ENCODE results near the gene CCSER1.

Gene CCSER1

DNA sequence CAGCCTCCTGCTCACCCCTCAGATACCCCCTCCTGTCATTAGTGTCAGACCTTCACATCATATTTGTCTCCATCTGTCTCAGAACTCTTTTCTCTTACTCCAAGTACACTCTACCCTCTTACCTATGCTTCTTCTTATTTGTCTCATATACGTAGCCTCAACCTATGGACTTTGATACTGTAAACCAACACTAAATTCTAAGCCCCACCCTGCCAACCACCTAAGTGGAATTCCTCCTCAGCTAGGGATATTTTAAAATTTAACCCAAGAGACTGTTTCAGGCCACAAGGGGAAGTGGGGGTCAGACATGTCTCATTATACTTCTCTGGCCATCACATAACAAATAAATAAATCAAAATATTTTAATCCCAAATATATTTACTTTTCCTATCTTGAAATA, 1398.4 kb downstream of the CCSER1 start:
- Histone ChIP-seq H3K9me3 (ENCODE audit: low read length) (no peaks in the 10 kb centered on the region), H3K9ac (ENCODE audit: low read length) (no peak overlapping the region), H3K9me2 (ENCODE audit: low read depth, low read length) (no peaks in the 10 kb centered on the region), H4K20me1 (ENCODE audit: insufficient read depth, low read length) (no peaks in the 10 kb centered on the region), H3K4me1 (ENCODE audit: insufficient read depth, low read length, severe bottlenecking) (no peaks in the 10 kb centered on the region), H3F3A (ENCODE audit: insufficient read depth, low read length) (no peaks in the 10 kb centered on the region), H3K27ac (ENCODE audit: low read depth, low read length, poor library complexity, severe bottlenecking) (no peak overlapping the region), H3K4me3 (ENCODE audit: low read depth, low read length, poor library complexity, severe bottlenecking) (no peak overlapping the region), H3K36me3 (ENCODE audit: insufficient read depth, low read length) (no peaks in the 10 kb centered on the region), H3K4me2 (ENCODE audit: low read length) (no peak overlapping the region), H2AFZ (ENCODE audit: low read length) (no peak overlapping the region), H3K27me3 (ENCODE audit: insufficient read depth, low read length) (no peaks in the 10 kb centered on the region), H3K79me2 (ENCODE audit: insufficient read depth, low read length) (no peaks in the 10 kb centered on the region)
- no peak for TF ChIP-seq EZH2 (IDR thresholded peaks at IDR 0.05; ENCODE audit: borderline replicate concordance, low read length)
- TF ChIP-seq, protein P1, sequence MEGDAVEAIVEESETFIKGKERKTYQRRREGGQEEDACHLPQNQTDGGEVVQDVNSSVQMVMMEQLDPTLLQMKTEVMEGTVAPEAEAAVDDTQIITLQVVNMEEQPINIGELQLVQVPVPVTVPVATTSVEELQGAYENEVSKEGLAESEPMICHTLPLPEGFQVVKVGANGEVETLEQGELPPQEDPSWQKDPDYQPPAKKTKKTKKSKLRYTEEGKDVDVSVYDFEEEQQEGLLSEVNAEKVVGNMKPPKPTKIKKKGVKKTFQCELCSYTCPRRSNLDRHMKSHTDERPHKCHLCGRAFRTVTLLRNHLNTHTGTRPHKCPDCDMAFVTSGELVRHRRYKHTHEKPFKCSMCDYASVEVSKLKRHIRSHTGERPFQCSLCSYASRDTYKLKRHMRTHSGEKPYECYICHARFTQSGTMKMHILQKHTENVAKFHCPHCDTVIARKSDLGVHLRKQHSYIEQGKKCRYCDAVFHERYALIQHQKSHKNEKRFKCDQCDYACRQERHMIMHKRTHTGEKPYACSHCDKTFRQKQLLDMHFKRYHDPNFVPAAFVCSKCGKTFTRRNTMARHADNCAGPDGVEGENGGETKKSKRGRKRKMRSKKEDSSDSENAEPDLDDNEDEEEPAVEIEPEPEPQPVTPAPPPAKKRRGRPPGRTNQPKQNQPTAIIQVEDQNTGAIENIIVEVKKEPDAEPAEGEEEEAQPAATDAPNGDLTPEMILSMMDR (IDR thresholded peaks at IDR 0.05; ENCODE audit: low read length), result no peak

DNA sequence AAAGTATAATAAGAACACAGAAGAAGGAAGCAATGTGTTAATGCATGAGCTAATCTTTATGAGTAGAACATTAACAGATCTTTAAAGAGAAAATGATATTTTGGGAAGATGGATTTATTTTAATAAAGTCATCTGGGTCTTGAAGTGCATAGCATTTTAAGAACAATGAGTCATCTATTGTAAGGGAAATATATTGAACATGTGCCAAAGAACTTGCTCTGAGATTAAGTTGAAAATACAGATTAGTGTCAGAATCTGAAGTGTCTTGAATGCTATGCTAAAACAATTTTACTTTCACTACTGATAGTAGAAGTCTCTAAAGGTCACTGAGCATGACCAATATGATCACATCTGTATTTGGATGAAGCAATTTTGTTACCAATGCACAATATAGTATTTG, 1399.9 kb downstream of the CCSER1 start:
- Histone ChIP-seq H3K4me2 (ENCODE audit: low read length) (no peak overlapping the region), H3K27ac (ENCODE audit: low read depth, low read length, poor library complexity, severe bottlenecking) (no peak overlapping the region), H2AFZ (ENCODE audit: low read length) (no peak overlapping the region), H4K20me1 (ENCODE audit: insufficient read depth, low read length) (no peaks in the 10 kb centered on the region), H3K9me3 (ENCODE audit: low read length) (no peaks in the 10 kb centered on the region), H3K4me3 (ENCODE audit: low read depth, low read length, poor library complexity, severe bottlenecking) (no peak overlapping the region), H3K27me3 (ENCODE audit: insufficient read depth, low read length) (no peaks in the 10 kb centered on the region), H3K36me3 (ENCODE audit: insufficient read depth, low read length) (no peaks in the 10 kb centered on the region), H3K79me2 (ENCODE audit: insufficient read depth, low read length) (no peaks in the 10 kb centered on the region), H3K9ac (ENCODE audit: low read length) (no peak overlapping the region), H3F3A (ENCODE audit: insufficient read depth, low read length) (no peaks in the 10 kb centered on the region), H3K9me2 (ENCODE audit: low read depth, low read length) (no peaks in the 10 kb centered on the region), H3K4me1 (ENCODE audit: insufficient read depth, low read length, severe bottlenecking) (no peaks in the 10 kb centered on the region)
- TF ChIP-seq EZH2 (IDR thresholded peaks at IDR 0.05; ENCODE audit: borderline replicate concordance, low read length), result no peak
- TF ChIP-seq, protein P1 (IDR thresholded peaks at IDR 0.05; ENCODE audit: low read length), result no peak

DNA sequence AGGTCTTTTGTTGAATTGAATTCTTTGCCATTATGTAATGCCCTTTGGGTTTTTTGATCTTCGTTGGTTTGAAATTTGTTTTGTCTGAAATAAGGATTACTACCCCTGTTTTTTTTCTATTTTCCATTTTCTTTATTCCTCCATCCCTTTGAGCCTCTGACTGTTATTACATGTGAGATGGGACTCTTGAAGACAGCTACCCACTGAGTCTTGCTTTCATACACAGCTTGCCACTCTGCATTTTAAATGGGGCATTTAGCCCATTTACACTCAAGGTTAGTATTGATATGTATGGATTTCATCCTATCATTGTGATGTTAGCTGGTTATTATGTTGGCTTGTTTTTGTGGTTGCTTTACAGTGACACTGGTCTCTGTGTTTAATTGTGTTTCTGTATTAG, 1440.4 kb downstream of the CCSER1 start:
- Histone ChIP-seq H3F3A (ENCODE audit: insufficient read depth, low read length) (no peaks in the 10 kb centered on the region), H3K4me2 (ENCODE audit: low read length) (no peak overlapping the region), H3K9ac (ENCODE audit: low read length) (no peak overlapping the region), H3K9me3 (ENCODE audit: low read length) (no peaks in the 10 kb centered on the region), H3K36me3 (ENCODE audit: insufficient read depth, low read length) (no peaks in the 10 kb centered on the region), H4K20me1 (ENCODE audit: insufficient read depth, low read length) (no peaks in the 10 kb centered on the region), H3K4me1 (ENCODE audit: insufficient read depth, low read length, severe bottlenecking) (no peaks in the 10 kb centered on the region), H3K79me2 (ENCODE audit: insufficient read depth, low read length) (no peaks in the 10 kb centered on the region), H2AFZ (ENCODE audit: low read length) (no peak overlapping the region), H3K27ac (ENCODE audit: low read depth, low read length, poor library complexity, severe bottlenecking) (no peak overlapping the region), H3K9me2 (ENCODE audit: low read depth, low read length) (no peaks in the 10 kb centered on the region), H3K27me3 (ENCODE audit: insufficient read depth, low read length) (no peaks in the 10 kb centered on the region), H3K4me3 (ENCODE audit: low read depth, low read length, poor library complexity, severe bottlenecking) (no peak overlapping the region)
- TF ChIP-seq EZH2 (IDR thresholded peaks at IDR 0.05; ENCODE audit: borderline replicate concordance, low read length), result no peak
- TF ChIP-seq, protein P1 (IDR thresholded peaks at IDR 0.05; ENCODE audit: low read length), result no peak

All from OCI-LY1 (cell line).